GM21423 (cell line): ENCODE results near the gene CELSR1.

ENCODE experiments used
- ATAC-seq: cut with Tn5 transposase; IDR thresholded peaks from one replicate; pipeline ENCODE4 v1.9.1; 2021; ENCODE audit warnings: mild to moderate bottlenecking, moderate library complexity; ENCODE audit not compliant: unreplicated experiment

The CELSR1 gene

DNA sequence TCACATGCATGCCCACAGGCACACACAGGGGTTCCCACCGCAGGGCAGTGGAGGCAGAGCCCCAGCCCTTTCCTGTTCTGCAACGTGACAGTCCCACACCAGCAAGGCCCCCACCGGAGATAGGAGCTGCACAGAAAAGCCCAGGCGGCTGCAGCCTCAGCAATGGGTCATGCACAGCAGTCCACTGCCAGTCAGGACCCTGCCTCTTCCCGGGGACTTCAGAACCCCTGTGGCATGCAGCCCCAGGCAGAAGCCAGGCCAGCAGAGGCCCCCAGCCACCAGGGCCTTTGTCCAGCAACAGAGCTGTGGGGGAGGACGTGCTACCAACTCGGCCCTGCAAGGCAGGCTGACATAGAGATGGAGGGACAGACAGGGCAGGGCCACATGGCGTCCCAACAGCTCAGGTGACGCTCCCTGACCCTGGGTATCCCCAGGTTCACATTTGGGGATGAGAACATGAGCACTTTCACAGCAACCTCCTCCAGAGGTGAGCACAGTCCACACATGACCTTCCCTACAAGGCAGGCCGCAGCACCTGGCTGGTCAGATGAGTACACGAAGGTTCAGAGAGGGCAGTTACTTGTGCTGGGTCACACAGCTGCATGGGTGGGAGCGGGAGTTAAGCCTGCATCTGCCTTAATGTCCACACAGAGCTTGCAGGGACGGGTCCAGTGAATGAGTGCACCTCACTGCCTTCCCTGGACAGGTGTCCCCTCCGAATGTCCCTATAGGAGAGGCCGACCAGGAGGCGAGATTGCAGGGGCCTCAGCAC, 87.3 kb downstream of the CELSR1 start:
- no peak for ATAC-seq

DNA sequence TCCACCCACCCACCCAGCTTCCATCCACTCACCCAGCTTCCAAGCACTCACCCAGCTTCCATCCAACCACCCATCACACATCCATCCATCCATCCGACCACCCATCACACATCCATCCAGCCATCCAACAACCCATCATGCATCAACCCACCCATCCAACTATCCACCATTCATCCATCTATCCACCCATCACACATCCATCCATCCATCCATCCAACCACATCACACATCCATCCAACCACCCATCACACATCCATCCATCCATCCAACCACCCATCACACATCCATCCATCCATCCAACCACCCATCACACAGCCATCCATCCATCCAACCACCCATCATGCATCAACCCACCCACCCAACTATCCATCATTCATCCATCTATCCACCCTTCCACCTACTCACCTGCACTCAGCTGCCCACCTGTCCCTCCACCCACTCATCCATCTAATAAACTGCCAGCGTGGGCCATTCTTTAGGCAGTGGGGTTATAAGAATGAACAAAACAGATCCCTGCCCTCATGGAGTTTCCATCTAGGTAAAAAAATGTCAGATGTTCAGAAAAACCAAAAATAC, 88.2 kb downstream of the CELSR1 start:
- no peak for ATAC-seq

DNA sequence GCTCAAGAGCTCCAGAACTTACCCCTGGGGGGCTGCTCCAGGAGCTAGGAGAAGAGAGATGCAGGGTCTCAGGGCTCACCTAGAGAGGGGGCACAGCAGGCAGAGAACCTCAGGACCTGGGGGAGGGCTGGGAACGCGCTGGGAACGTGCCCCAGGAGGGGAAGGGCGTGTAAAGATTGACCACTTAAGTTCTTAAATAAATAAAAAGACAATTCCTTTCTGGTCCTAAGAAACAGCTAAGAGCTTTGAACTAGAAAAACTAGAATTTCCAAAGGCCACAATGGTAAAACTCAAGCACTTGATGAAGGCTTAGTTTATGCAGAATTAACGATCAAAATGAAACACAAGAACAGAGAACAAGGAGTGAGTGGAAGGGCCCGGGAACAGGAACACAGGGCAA, 89.1 kb downstream of the CELSR1 start:
- ATAC-seq = no peak

DNA sequence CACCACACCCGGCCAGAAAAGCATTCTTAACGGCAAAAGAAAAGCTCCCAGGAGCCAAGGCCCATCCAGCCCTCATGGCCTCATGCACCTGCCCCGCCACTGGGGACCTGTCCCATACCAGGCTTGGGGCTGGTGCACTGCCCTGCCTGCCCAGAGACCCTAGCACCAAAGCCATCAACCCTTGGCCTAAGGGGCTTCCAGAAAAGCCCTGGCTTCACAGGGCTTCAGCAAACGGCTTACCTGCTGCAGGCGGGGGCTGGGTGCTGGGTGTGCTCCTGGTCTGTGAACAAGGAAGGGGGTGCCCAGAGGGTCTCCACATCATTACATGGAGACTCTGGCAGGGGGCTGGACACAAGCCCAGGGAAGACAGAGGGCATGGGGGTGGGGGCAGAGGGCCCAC, 89.5 kb downstream of the CELSR1 start:
- no peak for ATAC-seq

DNA sequence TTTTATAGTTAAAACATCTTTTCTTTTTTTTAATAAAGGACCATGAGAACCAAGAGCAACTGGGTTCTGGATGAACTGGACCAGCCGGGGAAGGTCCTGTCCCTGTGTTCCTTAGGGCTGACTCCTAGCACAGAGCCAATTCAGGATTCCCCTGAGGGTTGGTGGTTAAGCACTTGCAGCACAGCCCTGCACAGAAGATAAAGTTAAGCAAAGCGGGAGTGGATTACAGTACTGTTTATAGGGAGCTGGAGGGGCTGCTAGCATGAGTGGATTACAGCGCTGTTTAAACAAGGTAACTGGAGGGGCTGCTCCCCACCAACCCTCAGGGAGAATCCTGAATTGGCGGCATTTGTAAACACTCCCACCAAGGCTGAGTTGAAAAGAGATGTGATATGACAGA, 90.6 kb downstream of the CELSR1 start:
- no peak for ATAC-seq

DNA sequence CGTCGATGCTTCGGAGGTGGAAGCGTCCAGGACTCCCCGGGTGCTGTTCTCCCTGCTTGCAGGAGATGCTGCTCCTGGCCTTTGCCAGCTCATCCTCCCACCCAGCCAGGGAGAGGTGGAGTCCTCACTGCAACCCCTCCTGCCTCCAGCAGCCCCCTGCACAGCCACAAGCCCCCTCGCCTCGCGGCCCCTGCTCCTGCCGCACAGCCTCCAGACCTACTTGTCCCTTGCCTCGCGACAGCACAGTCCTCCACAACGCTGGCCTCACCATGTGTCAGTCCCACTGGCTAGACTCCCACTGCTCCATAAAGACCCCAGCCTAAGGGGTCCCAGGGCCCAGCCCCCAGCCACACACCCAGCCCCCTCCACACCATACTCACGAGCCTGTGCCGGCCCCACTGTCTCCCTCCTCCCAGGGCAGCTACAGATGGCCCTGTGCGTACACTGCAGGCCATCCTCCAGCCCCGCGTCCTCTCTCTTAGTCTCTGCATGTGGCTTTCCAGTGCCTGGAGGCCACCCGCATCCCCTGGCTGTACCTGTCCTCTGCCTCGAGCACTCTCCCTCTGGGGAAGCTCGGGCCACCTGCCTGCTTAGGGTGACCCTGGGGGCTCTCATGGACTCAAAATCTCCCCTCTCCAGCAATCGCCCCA, 91.5 kb downstream of the CELSR1 start:
- no peak for ATAC-seq

DNA sequence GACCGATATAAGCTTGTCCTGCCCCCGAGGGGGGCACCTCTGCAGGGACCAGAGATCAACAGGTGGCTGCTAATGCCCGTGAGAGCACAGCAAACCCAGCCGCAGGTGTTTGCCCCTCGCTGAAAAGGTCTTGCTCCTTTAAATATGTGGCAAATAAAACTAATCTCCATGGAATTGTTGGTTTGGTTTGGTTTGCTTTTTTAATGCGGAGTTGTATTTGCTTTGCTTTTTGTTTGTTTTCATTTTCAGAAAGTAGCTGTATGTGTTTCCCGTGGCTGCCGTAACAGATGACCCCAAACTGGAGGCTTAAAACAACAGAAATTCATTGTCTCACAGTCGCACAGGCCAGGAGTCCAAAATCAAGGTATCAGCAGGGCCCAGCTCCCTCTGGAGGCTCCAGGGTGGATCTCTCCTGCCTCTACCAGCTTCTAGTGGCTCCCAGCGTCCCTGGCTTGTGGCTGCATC, 93.0 kb downstream of the CELSR1 start:
- ATAC-seq = no peak

DNA sequence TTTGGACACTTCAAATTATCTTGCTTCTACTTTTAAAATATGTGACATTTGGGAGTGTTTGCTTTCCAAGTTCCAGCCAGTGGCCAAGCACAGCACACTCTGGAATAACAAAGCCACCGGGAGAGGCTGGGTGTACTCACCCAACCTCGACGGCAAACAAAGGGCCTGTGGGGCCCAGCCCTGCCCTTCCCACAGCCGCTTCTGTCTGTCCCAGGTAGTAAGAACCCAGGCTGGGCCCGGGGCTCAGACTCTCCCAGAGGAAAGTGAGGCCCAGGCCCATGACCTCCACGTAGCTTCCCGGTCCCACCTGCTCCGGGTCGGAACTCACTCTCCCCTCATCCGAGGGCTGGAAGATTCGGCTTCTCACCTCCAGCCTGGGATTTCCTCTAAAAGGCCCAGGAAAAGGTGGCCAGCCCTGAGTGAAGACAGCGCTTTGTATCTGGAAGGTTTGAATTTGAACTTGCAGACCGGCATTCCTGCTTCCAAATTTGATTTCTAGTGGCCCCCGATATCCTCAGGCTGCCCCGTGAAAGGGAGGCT, 93.5 kb downstream of the CELSR1 start:
- no peak for ATAC-seq

DNA sequence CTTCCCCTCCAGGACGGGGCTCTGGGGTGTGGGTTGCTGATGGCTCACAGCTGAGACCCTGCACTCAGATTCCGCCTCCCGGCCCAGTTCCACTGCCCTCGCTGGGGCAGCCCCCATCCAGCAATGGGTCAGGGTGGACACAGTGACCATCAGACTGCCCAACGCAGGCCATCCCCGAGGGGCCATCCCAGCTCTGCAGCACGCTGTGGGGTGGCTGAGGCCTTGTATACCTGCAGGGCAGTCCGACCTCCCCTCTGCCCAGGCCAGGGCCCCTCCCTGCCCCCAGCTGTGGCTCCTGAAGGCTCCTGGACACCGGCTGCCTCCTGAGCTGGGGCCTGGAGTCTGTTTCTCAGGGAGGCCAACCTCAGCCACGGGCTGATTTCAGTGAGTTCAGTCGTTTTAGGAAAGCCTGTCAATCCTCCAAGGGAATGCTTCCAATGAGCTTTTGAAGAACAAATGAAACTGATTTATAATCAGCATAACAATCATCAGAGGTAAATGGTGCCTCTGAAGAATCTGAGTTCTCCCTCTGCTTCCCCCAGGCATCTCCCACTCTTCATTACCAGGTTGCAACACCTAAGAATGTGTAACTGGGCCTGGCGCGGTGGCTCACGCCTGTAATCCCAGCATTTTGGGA, 95.1 kb downstream of the CELSR1 start:
- no peak for ATAC-seq

DNA sequence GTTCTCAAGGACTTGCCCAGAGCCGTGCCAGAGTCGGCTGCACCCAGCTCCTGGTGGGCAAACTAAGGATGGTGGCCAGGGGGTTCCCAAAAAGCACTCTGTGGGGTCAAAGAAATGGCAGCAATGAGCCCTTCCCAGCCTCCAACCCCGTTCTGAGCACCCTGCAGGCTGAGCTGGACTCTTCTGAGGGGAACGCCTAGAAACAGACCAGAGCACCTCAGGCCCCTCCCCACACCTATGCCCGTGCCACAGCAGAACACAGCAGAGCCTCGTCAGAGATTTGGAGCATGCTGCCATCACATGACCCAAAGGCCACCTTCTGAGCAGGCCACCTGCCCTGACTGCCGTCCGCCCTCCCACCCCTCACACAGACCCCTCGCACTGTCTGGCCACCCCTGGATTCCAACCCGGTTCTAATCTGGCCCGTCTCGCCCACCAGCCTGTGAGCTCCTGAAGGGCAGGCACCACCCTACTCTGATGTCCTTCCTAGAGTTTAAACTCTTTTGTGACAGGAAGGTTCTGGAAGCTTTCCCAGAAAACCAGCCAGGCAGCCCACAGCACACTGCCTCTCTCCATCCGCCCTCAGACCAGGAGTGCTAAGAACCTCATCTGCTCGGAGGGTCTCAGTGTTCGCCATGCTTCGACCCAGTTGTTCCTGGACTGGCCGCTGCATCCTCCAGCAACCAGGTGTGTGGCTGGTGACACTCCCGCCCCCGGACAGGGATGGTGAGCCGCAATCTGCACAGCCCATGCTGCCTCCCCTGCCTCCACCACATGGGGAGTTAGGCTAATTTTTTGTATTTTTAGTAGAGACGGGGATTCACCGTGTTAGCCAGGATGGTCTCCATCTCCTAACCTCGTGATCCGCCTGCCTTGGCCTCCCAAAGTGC, 97.6 kb downstream of the CELSR1 start:
- no peak for ATAC-seq

DNA sequence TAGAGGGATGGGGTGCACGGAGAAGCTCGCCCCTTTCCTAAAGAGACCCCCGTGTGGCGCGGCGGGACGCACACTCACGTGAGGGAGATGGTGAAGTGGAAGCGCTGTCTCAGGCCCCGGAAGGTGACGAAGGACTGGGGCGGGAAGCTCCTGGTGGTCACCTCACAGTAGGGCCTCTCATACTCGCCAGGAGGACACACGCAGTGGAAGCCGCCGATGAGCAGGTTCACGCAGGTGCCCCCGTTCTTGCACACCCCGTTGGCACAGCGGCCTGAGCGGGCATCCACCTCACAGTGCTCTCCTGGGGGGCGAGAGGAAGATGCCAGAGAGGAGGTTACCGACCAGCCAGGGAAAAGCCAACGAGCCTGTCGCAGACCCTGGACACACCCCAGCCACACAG, 98.3 kb downstream of the CELSR1 start:
- no peak for ATAC-seq

DNA sequence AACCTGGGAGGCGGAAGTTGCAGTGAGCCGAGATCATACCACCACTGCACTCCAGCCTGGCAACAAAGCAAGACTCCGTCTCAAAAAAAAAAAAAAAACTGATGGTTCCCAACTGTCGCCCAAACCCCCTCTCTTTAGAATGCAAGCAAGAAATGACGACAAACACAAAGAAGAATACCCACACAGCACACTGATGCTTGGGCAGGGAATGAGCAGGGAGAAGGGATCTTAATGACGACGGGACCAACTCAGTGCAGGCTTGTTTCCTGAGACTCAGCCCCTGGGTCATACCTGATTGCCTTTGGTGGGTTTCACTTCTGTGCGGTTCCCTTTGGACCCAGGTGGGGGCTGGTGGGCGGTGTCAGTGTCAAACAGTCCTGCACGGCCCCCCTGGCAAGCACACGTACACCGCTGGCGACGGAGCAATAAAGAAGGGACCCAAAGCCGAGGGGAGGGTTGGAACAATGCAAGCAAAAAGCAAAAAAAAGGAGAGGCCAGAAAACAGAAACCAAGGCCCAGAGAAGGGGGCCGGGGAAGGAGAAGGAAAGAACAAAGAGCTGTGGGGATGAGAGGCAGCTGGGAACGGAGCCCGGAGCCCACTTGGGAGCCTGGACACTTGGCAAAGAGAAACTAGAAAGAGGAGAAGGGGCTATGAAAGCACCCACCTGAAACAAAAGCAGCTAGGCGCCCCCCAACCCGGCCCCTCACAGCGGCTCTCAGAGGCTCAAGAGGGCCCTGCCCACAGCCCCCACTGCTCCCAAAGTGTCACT, 99.6 kb downstream of the CELSR1 start:
- no peak for ATAC-seq

DNA sequence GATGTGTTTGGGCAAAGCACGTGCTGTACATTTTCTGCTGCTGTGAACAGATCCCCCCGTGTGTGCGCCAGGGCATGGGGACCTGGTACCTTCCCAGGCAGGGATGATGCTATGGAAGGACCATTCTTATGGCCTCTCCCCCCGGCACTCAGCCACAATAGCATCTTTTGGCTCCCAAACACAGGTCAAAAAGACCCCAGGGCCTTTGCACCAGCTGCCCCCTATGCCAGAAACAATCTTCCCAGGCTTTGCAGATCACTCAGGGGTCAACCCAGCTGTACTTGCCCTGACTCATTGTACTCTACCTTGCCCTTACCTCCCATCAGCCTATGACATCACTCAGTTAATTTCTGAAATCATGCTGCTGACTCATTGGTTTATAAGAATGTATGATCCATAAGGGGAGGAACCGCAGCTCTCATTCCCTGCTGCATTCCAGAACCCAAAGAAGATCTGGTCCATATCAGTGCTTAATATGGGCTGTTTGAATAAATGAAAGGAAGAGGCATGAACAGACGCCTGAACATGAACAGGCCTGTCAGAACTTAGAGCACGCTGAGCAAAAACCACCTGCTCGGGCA, 100.7 kb downstream of the CELSR1 start:
- ATAC-seq = no peak

DNA sequence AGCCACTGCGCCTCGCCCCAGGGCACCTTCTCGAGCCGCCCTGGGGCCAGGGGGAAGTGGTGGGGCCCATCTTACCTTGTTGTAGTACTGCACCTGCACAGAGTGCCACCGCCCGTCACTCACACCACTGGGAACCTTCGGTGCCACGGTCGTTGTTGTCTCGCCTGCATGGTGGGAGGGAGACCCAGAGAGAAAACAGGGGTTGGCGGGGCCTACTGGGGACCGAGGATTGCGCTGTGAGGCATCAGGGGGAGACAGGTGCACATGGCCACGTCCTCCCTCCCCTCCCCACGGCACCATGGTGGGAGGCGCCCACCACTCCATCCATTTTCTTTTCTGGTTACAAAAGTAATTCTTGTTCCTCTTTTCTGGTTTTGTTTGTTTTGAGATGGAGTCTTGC, 104.1 kb downstream of the CELSR1 start:
- ATAC-seq = no peak

DNA sequence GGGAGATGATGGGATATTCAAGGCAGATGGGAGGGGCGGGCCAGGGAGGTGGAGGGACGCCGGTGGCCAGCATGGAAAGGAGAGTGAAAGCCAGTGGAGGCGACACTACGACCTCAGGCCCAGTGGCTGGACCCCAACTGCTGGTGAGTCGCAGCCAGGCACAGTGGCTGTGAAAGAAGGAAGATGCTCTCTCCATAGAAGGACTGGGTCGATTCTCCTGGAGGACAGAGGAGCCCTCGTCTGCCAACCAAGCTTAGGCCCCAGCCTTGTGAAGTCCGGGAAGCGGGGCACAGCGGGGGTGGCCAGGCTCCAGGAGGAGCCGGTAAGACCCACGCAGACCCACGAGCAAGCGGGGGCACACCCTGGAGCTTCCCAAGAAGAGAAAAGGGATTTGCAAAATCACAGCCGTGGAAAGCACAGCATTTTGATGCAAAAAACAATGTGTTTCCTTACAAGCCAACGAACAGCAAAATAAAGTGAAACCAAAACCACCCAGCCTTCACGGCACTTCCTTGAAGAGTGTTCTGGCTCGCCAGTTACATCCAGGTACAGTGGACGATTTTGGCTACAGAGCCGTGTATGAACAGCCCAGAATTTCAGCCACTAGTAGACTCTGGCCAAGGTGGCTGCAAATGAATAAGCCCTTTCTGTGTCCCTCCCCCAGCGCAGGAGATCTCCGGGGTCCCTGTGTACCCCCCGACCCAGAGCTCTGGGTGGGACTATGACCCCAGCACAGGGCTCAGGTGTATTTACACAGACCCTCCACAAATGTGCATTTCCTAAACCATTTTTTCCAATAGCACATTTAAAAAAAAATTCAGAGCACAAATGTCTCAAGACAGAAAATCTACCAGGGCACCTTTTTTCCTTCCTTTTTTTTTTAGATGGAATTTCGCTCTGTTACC, 105.0 kb downstream of the CELSR1 start:
- ATAC-seq = no peak

DNA sequence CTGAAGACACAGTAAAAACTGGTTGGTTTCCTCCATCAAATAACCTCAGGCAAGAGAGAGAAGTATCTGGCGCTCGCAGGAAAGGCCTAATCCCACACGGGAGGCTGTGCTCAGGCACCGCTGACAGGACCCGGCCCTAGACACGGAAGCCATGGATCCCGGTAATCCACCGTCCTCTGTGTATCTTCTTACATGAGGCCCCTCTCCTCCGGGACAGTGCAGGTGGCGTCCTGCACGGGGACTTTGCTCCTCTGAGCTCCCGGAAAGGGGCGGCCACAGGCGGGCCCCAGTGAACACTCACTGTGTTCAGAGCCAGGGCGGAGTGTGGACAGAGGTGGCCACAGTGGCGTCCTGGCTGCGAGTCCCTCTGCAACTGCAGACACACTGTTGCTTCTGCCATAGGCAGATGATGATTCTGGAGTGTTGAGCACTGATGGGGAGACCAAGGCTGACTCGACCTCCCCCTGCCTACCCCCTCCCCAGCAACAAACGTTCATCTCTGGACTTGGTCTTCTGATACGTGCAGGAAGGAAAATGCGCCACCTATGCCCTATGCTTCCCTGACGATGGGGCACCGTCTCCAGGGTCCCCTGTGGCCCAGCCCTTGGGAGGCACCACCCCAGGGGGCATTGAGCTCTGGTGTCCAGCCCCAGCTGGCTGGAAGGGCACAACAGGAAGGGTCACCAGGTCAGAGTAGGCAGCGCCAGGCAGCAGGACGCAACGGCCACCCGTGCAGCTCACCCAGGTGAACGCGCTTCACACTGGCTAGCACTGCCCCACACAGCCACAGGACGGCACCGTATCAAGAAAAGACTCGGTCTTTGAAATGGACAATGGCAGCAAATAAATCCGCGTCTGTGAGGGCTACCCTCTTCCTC, 106.2 kb downstream of the CELSR1 start:
- ATAC-seq = no peak

DNA sequence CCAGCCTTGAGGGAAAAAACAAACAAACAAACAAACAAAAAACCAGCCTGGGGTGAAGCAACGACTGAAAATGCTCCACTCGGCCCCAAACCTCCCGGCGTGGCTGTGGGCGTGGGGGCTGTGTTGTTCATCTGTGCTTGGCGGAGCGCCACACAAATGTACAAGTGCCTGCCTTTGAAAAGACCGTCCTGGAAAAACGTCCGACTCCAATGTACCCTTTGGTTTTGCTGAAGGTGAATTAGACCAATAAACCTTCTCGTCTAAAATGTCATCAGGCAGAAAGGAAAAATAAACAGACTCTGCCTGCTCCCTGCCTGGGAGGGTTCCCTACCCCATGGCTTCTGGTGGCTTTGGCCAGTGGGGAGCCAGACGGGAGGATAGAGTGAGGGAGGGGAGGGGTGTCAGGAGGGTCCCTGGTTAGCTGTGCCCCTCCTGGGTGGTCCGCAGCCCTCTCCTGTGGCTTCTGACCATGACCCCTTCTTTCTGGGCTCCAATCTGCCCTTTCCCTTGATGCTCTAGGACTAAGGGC, 108.0 kb downstream of the CELSR1 start:
- ATAC-seq = no peak
